GM23338 (cell line): ENCODE results near the gene HIVEP2. TPM values are rescaled to one million over a fixed set of nuclear protein-coding genes. Genes with fewer than 3 reads are reported as not detected.

Experiments used
- CTCF ChIP-seq, 2 experiments: fragments of 200-600 bp in 1 of 2; sonication (generic) in 1 of 2; conservative IDR thresholded peaks; 2 replicates each; pipeline versions ENCODE4 v1.5.1 to v1.6.1; 2016 to 2017; ENCODE audit warnings: antibody characterized with exemption in 2 of 2, low read depth in 2 of 2, mild to moderate bottlenecking in 2 of 2, moderate library complexity in 1 of 2
- EZH2 ChIP-seq: fragments of 200-600 bp; sonication (generic); IDR thresholded peaks from one replicate; pipeline ENCODE4 v1.8.0; 2017; ENCODE audit warnings: antibody characterized with exemption, mild to moderate bottlenecking, low read depth; ENCODE audit not compliant: unreplicated experiment
- JUNB ChIP-seq: IDR thresholded peaks from one replicate; pipeline ENCODE4 v1.6.1; 2016; ENCODE audit warnings: antibody characterized with exemption; ENCODE audit not compliant: unreplicated experiment
- NANOG ChIP-seq: IDR thresholded peaks from 2 replicates; pipeline ENCODE4 v1.6.1; 2016; ENCODE audit warnings: antibody characterized with exemption, borderline replicate concordance
- REST ChIP-seq: IDR thresholded peaks from one replicate; pipeline ENCODE4 v1.6.1; 2018; ENCODE audit warnings: antibody characterized with exemption; ENCODE audit not compliant: unreplicated experiment
- STAT1 ChIP-seq: IDR thresholded peaks from one replicate; pipeline ENCODE4 v1.6.1; 2016; ENCODE audit warnings: antibody characterized with exemption; ENCODE audit not compliant: unreplicated experiment
- ZNF114 ChIP-seq: fragments of 250-450 bp; sonication (Bioruptor Pico); IDR thresholded peaks from 2 replicates; pipeline ENCODE4 v1.5.0; 2020; ENCODE audit warnings: mild to moderate bottlenecking, moderate library complexity
- ZNF331 ChIP-seq: fragments of 250-450 bp; sonication (Bioruptor Pico); IDR thresholded peaks from 2 replicates; pipeline ENCODE4 v1.5.0; 2020; ENCODE audit warnings: low read depth, mild to moderate bottlenecking, moderate library complexity
- ZNF462 ChIP-seq: fragments of 250-450 bp; sonication (Bioruptor Pico); IDR thresholded peaks from 2 replicates; pipeline ENCODE4 v1.5.0; 2020; ENCODE audit warnings: mild to moderate bottlenecking, moderate library complexity
- polyA plus RNA-seq: library from polyadenylated mRNA; unstranded; fragments of >200 nt; fragmentation: Nextera tagmentation; extraction: Ambion mirVana; gene quantifications from 2 replicates; pipeline ENCODE4 v1.2.1, GENCODE V29; 2016
- total RNA-seq: library from RNA; depleted of rRNA; stranded (reverse); fragments of >200 nt; shearing (Covaris generic); gene quantifications from 2 replicates; pipeline ENCODE4 v1.2.3, GENCODE V29; 2014

HIVEP2 gene
- total and polyA plus RNA-seq, 2 experiments from 2014 or later: 1.5 to 7.4 TPM

- TF ChIP-seq ZNF462 (CRISPR knock-in tag): no peak
- TF ChIP-seq JUNB: no peak
- no peak for TF ChIP-seq STAT1
- no peak for TF ChIP-seq ZNF331 (CRISPR knock-in tag)
- TF ChIP-seq REST: no peak
- no peak for TF ChIP-seq NANOG
- no peak for TF ChIP-seq EZH2
- no peak for TF ChIP-seq CTCF (conservative IDR thresholded peaks at IDR 0.05; ENCODE audit: low read depth in 2 of 2)
- no peak for TF ChIP-seq ZNF114 (CRISPR knock-in tag)
Measured at GRCh38 chr6:142757852-142758628, 186.9 kb downstream of the HIVEP2 start (continued).
